Limb (tissue), 2 donors: ENCODE data around the gene IGLON5.

ENCODE experiments used
- DNase-seq, 2 donors: peaks; one replicate each; pipeline ENCODE4 v3.0.0-alpha.2; 2016; ENCODE audit errors: extremely low spot score in 2 of 2

The IGLON5 gene

DNA sequence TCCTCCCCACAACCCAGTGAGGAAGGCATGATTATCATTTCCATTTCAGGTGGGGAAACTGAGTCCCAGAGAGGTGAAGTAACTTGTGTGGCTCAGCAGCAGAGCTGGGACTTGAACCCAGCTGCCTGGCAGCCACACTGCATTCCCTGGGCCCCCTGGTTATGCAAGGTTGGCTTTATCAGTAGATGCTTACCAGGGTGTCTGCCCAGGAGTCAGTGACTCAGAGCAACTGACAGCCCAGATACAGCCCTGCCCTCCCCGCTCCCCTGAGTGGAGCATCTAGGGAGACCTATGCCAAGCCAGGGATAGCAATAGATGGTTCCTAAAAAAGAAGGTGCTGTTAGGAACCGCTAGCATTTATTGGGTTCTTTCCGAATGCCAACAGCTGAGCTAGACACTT lies 5.9 kb downstream of the IGLON5 start:
- no peak for DNase-seq

DNA sequence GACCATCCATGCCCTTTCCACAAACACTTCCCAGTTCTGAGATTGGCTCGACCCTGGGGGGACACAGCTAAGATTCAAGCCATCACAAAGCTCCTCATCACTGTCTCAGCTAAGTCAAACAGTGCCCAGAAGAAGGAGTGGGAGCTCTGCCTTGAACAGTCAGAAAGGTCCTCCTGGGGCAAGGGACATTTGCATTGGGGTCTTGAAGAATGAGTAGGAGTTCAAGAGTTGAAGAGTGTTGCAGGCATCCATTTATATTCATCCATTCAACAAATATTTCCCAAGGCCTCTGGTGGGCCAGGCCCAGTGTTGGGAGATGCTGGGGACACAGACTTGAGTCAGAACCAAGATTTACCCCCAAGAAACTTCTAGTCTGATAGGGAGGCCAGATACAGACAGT lies 6.5 kb downstream of the IGLON5 start:
- DNase-seq, result no peak

DNA sequence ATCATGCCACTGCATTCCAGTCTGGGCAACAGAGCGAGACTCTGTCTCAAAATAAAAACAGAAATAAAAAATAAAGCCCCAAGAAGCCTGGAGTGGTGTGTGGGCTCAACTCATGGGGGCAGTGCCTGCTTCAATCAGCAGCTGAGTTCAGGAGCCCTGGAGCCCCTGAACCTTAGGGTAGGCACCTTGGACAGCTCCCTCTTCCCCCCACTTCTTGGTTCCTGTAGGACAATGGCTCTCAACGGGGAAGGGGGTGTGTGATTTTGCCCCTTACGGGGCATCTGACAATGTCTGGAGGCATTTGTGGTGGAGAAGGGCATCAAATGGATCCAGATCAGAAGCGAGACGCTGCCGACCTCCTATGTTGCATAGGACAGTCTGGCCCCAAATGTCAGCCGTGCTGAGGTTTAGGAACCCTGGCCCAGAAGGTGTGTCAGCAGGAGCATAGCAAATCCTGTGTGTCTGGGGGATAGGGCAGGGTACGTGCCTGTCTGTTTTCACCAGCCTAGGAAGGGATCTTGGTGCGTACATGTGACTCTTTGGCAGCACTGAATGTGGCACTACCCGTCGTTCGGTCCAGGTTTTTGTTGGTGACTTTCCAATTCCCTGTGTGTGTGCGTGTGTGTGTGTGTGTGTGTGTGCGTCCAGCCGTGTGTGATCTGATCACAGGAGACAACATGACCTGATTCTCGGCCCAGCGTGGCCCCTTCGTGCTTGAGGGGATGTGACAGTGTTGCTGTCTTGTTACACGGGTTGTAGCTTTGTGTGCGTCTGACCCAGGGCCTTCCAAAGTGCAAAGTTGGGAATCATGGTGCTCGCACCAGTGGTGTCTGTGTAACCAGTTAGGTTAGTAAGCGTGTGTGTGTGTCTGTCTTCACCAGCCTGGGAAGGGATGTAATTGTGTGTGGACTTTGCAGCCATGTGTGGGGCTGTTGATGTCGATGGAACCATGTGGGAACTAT lies 7.5 kb downstream of the IGLON5 start:
- no peak for DNase-seq

DNA sequence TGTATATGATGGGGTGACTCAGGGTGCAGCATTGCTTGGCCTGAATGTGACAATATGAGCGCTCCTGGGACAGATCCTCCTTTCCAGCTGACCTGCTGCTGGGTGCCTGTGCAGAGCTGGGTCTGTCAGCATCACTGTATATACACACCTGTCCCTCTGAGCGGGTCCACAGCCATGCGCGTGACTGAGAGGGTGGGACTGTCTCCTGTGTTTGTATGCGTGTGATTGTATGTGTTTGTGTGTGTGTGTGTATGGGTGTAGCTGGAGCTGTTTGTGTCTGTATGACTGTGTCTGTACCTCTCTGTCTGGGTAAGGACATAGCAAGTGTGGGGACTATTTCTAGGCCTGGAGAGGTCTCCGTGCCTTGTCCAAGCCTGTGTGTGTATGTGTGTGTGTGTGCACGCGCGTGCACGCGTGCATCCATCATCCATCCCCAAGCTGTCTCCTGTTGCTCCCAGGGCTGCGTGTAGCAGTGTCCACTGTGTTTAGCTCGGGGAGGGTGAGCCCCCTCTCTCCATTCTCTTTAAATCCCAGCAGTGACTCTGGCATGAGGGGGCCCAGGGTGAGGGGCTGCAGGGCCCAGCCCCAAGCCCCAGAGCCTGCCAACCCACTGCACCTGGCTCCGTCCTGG lies 8.3 kb downstream of the IGLON5 start:
- DNase-seq, result no peak

DNA sequence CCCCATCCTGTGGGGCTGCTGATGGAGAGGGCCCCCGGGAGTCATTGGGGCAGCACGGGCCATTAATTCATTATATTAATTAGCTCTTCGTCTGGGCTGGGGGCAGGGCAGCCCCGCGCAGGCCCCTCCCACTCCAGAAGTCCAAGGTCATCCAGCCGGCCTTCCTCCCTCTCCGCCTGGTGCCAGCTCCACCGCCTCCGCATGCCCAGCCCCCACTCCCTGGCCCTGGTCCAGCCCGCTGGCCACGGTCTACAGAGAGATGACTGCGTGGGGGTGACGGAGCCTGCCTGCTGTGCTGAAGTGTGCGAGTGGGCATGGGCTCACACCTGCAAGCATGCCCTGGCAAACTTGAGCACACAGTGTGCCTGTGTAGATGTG lies 8.8 kb downstream of the IGLON5 start:
- peak in 1 of 2 donors; percentile 68 for DNase-seq

DNA sequence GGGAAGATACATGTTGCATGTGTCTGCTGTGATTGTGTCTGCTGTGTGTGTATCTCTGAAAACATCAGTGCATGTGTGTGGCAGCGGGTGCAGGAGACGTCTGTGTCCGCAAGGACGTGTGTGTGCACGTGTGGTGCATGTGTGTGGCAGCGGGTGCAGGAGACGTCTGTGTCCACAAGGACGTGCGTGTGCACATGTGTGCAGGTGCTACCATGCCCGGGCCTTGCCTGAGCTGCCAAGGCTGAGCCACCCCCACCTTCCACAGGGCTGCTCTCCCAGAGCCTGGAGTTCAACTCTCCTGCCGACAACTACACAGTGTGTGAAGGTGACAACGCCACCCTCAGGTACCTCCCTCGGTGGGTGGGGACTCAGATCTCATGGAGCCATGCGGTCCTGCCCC lies 10.4 kb downstream of the IGLON5 start:
- DNase-seq, result no peak

DNA sequence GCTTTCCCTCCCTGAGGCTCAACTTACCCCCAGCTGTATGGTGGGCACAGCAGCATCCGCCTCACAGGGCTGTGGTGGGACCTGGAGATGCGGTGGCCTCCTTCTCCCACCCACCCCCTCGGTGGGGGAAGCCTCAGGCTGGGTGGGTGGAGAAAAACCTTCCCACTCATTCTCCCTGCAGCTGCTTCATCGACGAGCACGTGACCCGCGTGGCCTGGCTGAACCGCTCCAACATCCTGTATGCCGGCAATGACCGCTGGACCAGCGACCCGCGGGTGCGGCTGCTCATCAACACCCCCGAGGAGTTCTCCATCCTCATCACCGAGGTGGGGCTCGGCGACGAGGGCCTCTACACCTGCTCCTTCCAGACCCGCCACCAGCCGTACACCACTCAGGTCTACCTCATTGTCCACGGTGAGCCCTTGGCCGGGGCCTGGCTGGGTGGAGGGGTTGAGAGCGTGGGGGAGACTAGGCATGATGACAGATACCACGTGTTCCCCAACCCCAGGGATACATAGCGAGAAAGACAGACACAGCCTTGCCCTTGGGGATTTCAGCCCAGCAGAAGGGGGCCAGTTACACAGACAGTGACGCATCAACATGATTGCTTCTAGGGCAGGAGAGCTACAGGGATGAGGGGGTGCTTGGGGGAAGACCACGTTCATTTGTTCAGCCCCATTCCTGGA lies 12.2 kb downstream of the IGLON5 start:
- DNase-seq, result no peak

DNA sequence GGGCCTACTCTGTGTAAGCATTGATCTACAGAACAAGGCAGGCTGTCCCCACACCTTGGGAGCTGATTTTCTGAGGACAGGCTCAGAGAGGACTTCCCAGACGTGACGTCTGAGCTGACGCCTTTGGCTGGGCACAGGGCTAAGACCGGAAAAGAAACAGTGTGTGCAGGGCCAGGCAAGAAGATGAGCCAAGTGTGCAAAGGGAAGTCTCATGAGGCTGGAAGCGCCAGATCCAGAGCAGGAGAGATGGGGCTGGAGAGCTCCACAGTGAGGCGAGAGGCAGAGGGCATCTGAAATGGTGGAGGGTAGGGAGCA lies 12.7 kb downstream of the IGLON5 start:
- no peak for DNase-seq

DNA sequence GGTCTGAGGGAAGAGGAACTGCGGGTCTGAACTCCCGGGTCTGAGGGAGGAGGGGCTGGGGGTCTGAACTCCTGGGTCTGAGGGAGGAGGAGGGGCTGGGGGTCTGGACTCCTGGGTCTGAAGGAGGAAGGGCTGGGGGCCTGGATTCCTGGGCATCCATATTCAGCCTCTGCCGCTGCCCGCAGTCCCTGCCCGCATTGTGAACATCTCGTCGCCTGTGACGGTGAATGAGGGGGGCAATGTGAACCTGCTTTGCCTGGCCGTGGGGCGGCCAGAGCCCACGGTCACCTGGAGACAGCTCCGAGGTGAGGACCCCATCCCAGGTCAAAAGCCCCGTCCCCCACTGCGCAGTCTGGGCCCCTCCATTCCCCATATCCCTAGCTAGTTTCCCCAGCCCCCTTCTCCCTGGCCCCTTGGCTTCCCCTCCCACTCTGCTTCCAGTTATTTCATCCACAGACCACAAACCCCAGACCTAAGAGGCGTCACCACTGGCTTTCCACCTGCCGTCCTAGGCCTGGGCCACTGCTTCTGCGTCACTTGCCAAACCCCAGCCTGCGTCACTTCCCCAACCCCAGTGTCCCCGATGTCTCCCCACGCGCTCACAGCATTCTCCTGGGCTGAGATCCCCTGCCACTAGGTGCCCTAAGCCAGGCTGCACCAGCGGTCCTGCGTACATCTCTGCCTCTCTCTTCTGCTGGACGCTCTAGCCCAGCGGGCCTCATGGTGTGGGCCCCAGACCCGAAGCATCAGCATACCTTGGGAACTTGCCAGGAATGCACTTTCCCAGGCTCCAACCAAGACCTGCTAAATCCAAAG lies 13.9 kb downstream of the IGLON5 start:
- DNase-seq, result no peak

DNA sequence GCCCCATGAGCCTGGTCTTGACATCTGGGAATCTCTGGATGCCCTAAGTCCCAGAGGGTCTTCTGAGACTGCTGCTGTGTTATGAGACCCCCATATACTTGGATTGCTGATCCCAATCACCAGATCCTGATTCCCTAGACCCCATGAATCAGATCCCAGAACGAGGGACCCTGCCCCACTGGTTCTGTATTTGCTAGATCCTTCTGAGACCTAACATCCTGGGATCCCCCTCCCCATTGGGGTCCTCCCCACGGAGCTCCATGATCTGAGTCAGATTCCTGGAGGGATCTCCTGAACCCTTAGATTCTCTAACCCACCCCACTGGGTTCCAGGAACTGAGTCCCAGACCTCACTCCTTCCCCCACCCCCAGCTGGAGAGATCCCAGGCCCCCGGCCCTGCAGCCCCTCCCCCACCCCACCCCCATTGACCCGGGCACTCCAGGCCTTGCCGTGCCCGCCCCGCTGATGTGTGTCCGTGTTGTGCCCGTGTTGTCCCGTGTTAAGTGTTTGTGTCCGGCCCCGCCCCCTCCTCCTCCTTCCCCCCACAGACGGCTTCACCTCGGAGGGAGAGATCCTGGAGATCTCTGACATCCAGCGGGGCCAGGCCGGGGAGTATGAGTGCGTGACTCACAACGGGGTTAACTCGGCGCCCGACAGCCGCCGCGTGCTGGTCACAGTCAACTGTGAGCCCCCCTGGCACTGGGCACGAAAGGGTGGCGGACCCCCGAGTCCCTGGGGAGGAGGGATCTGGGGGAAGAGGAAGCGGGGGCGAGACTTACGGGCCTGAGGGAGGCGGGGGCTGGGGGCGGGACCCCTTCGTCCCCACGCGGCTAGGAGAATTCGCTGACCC lies 15.0 kb downstream of the IGLON5 start:
- no peak for DNase-seq

DNA sequence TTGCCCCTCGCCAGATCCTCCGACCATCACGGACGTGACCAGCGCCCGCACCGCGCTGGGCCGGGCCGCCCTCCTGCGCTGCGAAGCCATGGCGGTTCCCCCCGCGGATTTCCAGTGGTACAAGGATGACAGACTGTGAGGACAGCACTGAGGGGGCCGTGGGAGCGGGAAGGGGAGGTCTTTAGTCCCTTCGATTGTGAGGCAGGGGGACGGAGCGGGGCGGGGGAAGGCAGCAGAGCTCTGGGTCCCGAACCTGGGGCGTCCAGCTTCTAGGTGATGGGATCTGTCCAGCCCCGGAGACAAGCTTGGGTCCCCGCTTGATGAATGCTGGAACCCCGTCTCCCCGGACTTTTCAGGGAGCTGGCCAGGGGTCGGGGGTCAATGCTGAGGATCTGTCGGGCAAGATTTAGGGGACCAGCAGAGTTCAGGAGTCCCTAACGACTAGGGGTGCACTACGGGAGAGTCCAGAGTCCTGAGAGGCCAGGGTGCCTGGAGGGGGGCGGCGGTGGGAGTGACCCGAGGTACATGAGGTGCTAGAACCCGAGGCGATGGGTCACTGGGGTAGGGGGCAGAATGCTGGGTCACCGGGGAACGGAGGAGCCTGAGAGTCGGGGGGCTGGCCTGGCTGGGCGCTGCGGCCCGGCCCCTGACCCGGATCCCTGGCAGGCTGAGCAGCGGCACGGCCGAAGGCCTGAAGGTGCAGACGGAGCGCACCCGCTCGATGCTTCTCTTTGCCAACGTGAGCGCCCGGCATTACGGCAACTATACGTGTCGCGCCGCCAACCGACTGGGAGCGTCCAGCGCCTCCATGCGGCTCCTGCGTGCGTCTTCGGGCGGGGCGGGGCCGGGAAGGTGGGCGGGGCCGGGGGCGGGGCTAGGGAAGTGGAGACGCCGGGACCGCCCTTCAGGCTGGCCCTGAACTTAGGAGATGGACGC lies 15.9 kb downstream of the IGLON5 start:
- peak; percentile 23 to 80 for DNase-seq

DNA sequence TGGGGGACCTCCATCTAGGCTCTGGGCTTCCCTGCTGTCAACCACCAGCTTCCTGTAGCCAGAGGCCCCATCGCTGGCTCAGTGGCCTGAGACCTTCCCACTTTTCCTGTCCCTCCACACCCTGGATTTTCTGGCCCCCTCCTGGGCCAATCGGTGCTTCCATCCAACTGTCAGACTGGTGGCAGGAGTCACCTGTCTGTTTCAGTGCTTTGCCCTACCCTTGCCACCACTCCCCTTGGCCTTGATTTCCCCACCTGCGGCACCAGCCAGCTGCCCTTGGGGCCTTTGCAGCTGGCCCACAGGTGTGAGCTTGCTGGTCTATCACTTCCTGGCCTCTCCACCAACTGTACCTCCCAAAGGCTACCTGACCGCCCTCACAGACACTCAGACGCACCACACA lies 18.0 kb downstream of the IGLON5 start:
- no peak for DNase-seq

DNA sequence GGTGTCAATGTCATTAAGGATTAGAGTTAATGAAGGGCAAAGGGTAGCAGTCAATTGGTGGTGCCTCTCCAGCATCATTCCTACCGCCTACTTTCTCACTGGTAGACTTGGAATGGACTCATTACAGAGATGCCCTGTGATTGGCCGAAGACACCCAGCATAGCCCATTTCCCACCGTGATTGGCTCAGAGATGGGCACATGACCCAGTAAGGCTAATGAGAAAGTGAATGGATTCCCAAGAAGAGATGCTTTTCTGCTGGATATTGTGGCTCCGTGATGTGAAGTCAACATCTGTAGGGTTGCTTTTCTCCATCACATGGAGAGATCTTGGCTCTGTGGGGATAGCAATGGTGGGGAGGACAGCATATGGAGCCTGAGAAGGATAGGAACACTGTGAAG lies 18.9 kb downstream of the IGLON5 start:
- DNase-seq, result no peak

DNA sequence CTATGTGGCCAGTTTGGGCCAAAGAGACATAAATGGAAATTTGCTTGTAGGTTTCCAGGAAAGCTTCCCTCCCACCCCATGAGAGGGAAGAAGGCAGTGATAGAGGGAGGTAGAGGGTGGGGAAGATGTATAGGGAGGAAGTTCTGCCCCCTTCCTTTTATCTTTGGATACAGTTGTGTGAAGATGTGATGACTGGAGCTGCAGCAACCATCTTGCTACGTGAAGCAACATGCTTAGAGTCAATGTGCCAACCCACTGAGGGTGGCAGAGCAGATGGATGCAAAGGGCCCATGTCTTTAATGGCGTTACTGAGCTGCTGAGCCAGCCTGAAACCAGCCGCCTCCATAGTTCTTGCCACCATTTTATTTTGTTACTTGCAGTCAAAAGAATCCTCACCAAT lies 19.7 kb downstream of the IGLON5 start:
- no peak for DNase-seq

DNA sequence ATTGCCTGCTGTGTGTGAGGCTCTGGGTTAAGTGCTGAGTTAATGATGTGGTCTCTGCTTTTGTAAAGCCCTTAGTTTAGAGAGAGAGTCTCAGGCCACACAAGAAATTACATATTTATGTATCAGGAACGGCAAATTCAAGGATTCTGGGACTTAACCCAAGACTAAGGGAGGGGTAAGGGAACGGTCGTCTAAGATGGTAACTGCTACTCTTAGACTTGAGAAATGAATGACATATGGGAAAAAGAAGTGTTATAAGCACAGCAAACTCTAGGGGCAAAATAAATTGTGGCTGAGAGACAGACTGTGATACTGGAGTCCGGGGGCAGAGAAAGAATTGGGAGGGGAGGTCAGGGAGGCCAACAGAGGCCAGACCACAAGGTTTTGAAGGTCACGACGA lies 20.3 kb downstream of the IGLON5 start:
- DNase-seq, result no peak

DNA sequence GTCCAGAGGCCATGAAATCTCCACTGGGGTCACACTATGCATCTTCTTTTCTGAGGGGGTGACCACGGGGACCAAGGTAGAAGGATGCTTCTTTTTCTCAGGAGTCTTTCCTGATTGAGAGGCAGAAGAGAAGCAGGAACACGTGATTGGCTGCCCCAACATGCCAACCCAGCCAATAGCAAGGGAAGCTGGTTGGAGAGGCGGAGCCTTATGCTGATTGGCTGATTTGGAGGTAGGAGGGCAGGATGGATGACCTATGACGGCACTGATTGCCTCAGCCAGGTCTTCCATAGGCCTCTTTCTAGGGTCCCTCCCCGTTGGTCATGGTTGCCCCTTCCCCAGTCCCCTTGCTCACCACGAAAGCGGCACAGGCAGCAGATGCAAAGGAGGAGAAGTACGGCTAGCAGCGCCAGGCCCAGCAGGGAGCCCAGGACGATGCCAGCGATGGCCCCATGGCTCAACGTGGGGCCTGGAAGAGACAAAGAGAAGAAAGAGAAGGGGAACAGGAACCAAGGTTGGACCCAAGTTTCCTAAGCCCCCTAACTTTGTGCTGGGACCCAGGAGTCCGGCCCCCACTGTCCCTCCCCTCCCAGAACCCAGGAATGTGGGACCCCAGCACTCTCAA lies 22.5 kb downstream of the IGLON5 start:
- no peak for DNase-seq

DNA sequence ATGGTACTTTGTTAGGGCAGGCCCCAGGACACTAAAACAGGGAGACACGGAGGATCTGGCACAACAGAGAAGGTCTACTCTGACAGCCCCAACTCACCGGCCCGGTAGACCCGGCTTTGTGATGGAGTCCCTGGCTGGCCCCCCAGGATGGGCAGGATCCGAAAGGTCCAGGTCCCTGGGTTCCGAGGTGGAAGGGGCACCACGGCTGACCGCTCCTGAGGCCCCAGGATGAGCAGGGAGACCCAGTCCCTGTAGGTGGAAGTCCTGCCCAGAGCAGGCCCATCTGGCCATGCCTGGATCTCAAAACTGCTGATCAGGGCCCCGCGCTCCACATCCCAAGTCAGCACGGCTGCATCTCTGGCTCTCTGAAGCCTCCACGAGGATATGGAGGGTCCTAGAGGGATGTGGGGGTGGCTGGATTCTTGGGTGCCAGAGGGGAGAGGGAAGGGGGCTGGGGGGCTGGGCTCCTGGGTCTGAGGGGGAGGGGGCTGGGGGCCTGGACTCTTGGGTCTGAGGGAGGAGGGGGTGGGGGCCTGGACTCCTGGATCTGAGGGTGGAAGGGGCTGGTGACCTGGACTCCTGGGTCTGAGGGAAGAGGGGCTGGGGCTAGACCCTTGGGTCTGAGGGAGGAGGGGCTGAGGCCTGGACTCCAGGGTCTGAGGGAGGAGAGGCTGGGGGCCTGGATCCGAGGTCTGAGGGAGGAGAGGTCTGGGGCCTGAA lies 25.9 kb downstream of the IGLON5 start:
- DNase-seq, result no peak

DNA sequence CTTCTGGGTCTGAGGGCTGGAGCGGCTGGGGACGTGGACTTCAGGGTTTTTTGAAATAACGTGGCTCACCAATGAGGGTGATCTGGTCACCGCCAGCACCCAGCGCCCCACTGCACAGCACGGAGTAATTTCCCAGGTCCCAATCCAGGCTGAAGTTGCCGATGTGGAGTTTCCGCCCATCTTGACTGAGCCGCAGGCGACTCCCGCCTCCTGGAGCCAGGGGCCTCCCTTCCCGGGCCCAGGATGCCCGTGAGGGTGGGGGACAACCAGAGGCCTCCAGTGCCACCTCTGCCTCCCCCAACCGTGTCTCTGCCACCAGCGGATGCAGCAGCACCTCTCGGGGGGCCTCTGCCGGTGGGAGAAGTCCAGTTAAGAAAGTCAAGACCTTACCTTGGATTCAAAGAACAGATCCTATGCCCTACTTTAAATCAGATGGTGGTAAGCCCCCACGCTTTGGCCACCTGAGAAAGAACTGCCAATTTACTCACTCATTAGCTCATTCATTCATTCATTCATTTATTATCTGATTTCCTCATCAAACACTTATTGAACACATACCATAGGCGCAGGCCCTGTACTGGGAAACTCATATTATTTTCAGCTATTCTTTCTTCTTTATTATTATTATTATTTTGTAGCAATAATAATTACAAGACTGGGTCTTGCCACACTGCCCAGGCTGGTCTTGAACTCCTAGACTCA lies 26.6 kb downstream of the IGLON5 start:
- no peak for DNase-seq
